GM23338 (cell line): ENCODE data around the gene CATSPERZ. TPM values are rescaled to one million over a fixed set of nuclear protein-coding genes. Genes with fewer than 3 reads are reported as not detected.

Experiments used
- ATAC-seq: fragments of 200-7000 bp; cut with Tn5 transposase; 3 replicates; pipeline ENCODE4 v1.9.1; 2020
- DNase-seq: peaks from one replicate; pipeline ENCODE4 v3.0.0-alpha.2; 2015; ENCODE audit warnings: low spot score
- H2AFZ ChIP-seq: fragments of 200-600 bp; sonication (generic); 2 replicates; pipeline ENCODE4 v1.8.0; 2016; ENCODE audit warnings: antibody characterized with exemption, mild to moderate bottlenecking, moderate library complexity
- H3F3A ChIP-seq: fragments of 200-600 bp; sonication (generic); replicated peaks from 2 replicates; pipeline ENCODE4 v1.8.0; 2017; ENCODE audit warnings: antibody characterized with exemption, mixed run types, low read depth
- H3K27ac ChIP-seq: fragments of 200-600 bp; sonication (generic); 2 replicates; pipeline ENCODE4 v1.6.1; 2016; ENCODE audit warnings: low read depth
- H3K27me3 ChIP-seq: fragments of 200-600 bp; sonication (generic); 2 replicates; pipeline ENCODE4 v1.8.0; 2016; ENCODE audit warnings: mild to moderate bottlenecking, mixed run types, moderate library complexity; ENCODE audit not compliant: insufficient read depth
- H3K36me3 ChIP-seq: fragments of 200-600 bp; sonication (generic); 2 replicates; pipeline ENCODE4 v1.8.0; 2016; ENCODE audit warnings: mild to moderate bottlenecking; ENCODE audit not compliant: insufficient read depth
- H3K4me1 ChIP-seq: fragments of 200-600 bp; sonication (generic); 2 replicates; pipeline ENCODE4 v1.8.0; 2016; ENCODE audit warnings: mild to moderate bottlenecking, moderate library complexity; ENCODE audit not compliant: insufficient read depth
- H3K4me2 ChIP-seq: fragments of 200-600 bp; sonication (generic); 2 replicates; pipeline ENCODE4 v1.7.1; 2017; ENCODE audit warnings: mixed run types
- H3K4me3 ChIP-seq: fragments of 200-600 bp; sonication (generic); 2 replicates; pipeline ENCODE4 v1.6.1; 2016; ENCODE audit warnings: mixed run types
- H3K79me2 ChIP-seq: fragments of 200-600 bp; sonication (generic); replicated peaks from 2 replicates; pipeline ENCODE4 v1.8.0; 2017; ENCODE audit warnings: mild to moderate bottlenecking; ENCODE audit not compliant: insufficient read depth
- H3K9me2 ChIP-seq: fragments of 200-600 bp; sonication (generic); 2 replicates; pipeline ENCODE4 v1.8.0; 2017; ENCODE audit not compliant: insufficient read depth
- H4K20me1 ChIP-seq: fragments of 200-600 bp; sonication (generic); replicated peaks from 2 replicates; pipeline ENCODE4 v1.8.0; 2017; ENCODE audit warnings: mild to moderate bottlenecking; ENCODE audit not compliant: insufficient read depth
- H3K27ac Mint-ChIP-seq: 2 replicates; pipeline ENCODE4 v1.8.0; 2020; ENCODE audit warnings: inconsistent platforms, mild to moderate bottlenecking, moderate library complexity, mixed read lengths
- H3K27me3 Mint-ChIP-seq: 3 replicates; pipeline ENCODE4 v1.8.0; 2022; ENCODE audit warnings: low read depth, mild to moderate bottlenecking, moderate library complexity, mixed read lengths, inconsistent platforms; ENCODE audit not compliant: insufficient read depth, poor library complexity
- H3K36me3 Mint-ChIP-seq: 3 replicates; pipeline ENCODE4 v1.8.0; 2021; ENCODE audit warnings: low read depth, mild to moderate bottlenecking, inconsistent platforms, moderate library complexity, mixed read lengths
- H3K4me1 Mint-ChIP-seq: 3 replicates; pipeline ENCODE4 v1.8.0; 2020; ENCODE audit warnings: mild to moderate bottlenecking, inconsistent platforms, mixed read lengths
- H3K4me3 Mint-ChIP-seq: 3 replicates; pipeline ENCODE4 v1.8.0; 2021; ENCODE audit warnings: moderate library complexity, mild to moderate bottlenecking, inconsistent platforms, mixed read lengths
- H3K9me3 Mint-ChIP-seq: 3 replicates; pipeline ENCODE4 v1.8.0; 2020; ENCODE audit warnings: moderate library complexity, mild to moderate bottlenecking, inconsistent platforms, mixed read lengths
- CTCF ChIP-seq, 2 experiments: fragments of 200-600 bp in 1 of 2; sonication (generic) in 1 of 2; conservative IDR thresholded peaks; 2 replicates each; pipeline versions ENCODE4 v1.5.1 to v1.6.1; 2016 to 2017; ENCODE audit warnings: antibody characterized with exemption in 2 of 2, low read depth in 2 of 2, mild to moderate bottlenecking in 2 of 2, moderate library complexity in 1 of 2
- EZH2 ChIP-seq: fragments of 200-600 bp; sonication (generic); IDR thresholded peaks from one replicate; pipeline ENCODE4 v1.8.0; 2017; ENCODE audit warnings: antibody characterized with exemption, mild to moderate bottlenecking, low read depth; ENCODE audit not compliant: unreplicated experiment
- NANOG ChIP-seq: IDR thresholded peaks from 2 replicates; pipeline ENCODE4 v1.6.1; 2016; ENCODE audit warnings: antibody characterized with exemption, borderline replicate concordance
- STAT1 ChIP-seq: IDR thresholded peaks from one replicate; pipeline ENCODE4 v1.6.1; 2016; ENCODE audit warnings: antibody characterized with exemption; ENCODE audit not compliant: unreplicated experiment
- ZNF114 ChIP-seq: fragments of 250-450 bp; sonication (Bioruptor Pico); IDR thresholded peaks from 2 replicates; pipeline ENCODE4 v1.5.0; 2020; ENCODE audit warnings: mild to moderate bottlenecking, moderate library complexity
- ZNF331 ChIP-seq: fragments of 250-450 bp; sonication (Bioruptor Pico); IDR thresholded peaks from 2 replicates; pipeline ENCODE4 v1.5.0; 2020; ENCODE audit warnings: low read depth, mild to moderate bottlenecking, moderate library complexity
- ZNF462 ChIP-seq: fragments of 250-450 bp; sonication (Bioruptor Pico); IDR thresholded peaks from 2 replicates; pipeline ENCODE4 v1.5.0; 2020; ENCODE audit warnings: mild to moderate bottlenecking, moderate library complexity
- polyA plus RNA-seq: library from polyadenylated mRNA; unstranded; fragments of >200 nt; fragmentation: Nextera tagmentation; extraction: Ambion mirVana; gene quantifications from 2 replicates; pipeline ENCODE4 v1.2.1, GENCODE V29; 2016
- total RNA-seq: library from RNA; depleted of rRNA; stranded (reverse); fragments of >200 nt; shearing (Covaris generic); gene quantifications from 2 replicates; pipeline ENCODE4 v1.2.3, GENCODE V29; 2014

The CATSPERZ gene
- total and polyA plus RNA-seq, 2 experiments from 2014 or later: 0.99 TPM; not detected in 1

- TF ChIP-seq ZNF462 (no peak), CTCF (conservative IDR thresholded peaks at IDR 0.05; ENCODE audit: low read depth in 2 of 2) (no peak), ZNF331 (CRISPR knock-in tag) (no peak), EZH2 (no peak)
Measured at GRCh38 chr11:64268025-64268892, 31.9 kb upstream of the CATSPERZ start (continued).

GRCh38 chr11:64268893-64269539 lies 31.1 kb upstream of the CATSPERZ start:
- Histone ChIP-seq H3K79me2 (no peaks in the 10 kb centered on the region), H3F3A (peaks cover 31% of the 10 kb centered on the region), H3K4me3 (peak overlapping the region; percentile 73), H3K4me2 (peak overlapping the region; percentile 94), H3K36me3 (no peaks in the 10 kb centered on the region), H3K27me3 (no peaks in the 10 kb centered on the region), H2AFZ (no peak overlapping the region), H3K4me1 (peaks cover 11% of the 10 kb centered on the region; the same call in 1 of the 2 replicates), H3K9me2 (no peaks in the 10 kb centered on the region), H4K20me1 (no peaks in the 10 kb centered on the region), H3K27ac (peak overlapping the region; percentile 81)
- Mint-ChIP-seq H3K27me3 (peaks cover 23% of the 10 kb centered on the region), H3K4me3 (peak overlapping the region; percentile 94), H3K4me1 (peaks cover 23% of the 10 kb centered on the region), H3K27ac (peak overlapping the region; percentile 73), H3K9me3 (peaks cover 3% of the 10 kb centered on the region; the same call in 2 of the 3 replicates), H3K36me3 (peaks cover 31% of the 10 kb centered on the region)
- DNase-seq: peak; percentile 53
- TF ChIP-seq NANOG: no peak
- TF ChIP-seq CTCF (conservative IDR thresholded peaks at IDR 0.05; ENCODE audit: low read depth in 2 of 2): 0 out of 4 replicates have a peak, but pooled peaks of 1 of the 2 experiments have one; percentile 6
- TF ChIP-seq EZH2: no peak
- no peak for TF ChIP-seq ZNF114 (CRISPR knock-in tag)
- TF ChIP-seq STAT1: no peak
- peak; percentile 13 for ATAC-seq
